Smooth muscle cell (in vitro differentiated cells): ENCODE measurements around the gene CCL14. TPM values are rescaled to one million over a fixed set of nuclear protein-coding genes. Genes with fewer than 3 reads are reported as not detected.

ENCODE experiments used
- DNase-seq: peaks from one replicate; lab custom pipeline; 2025; ENCODE audit not compliant: unreplicated experiment; lab: John Stamatoyannopoulos, UW
- H2AFZ ChIP-seq: fragments of 200-600 bp; sonication (generic); 2 replicates; pipeline ENCODE4 v1.6.0; 2016; ENCODE audit warnings: antibody characterized with exemption, low read depth, mild to moderate bottlenecking
- H3F3A ChIP-seq: fragments of 200-600 bp; sonication (generic); 2 replicates; pipeline ENCODE4 v1.6.0; 2017; ENCODE audit warnings: antibody characterized with exemption, low read depth
- H3K27ac ChIP-seq: fragments of 200-600 bp; sonication (generic); 2 replicates; pipeline ENCODE4 v1.5.1; 2016; ENCODE audit warnings: low read depth, mild to moderate bottlenecking
- H3K27me3 ChIP-seq: fragments of 200-600 bp; sonication (generic); 2 replicates; pipeline ENCODE4 v1.6.1; 2016; ENCODE audit warnings: low read depth, mild to moderate bottlenecking
- H3K36me3 ChIP-seq: fragments of 200-600 bp; sonication (generic); 2 replicates; pipeline ENCODE4 v1.5.1; 2016; ENCODE audit warnings: low read depth
- H3K4me1 ChIP-seq: fragments of 200-600 bp; sonication (generic); 2 replicates; pipeline ENCODE4 v1.5.1; 2016; ENCODE audit warnings: low read depth
- H3K4me2 ChIP-seq: fragments of 200-600 bp; sonication (generic); 2 replicates; pipeline ENCODE4 v1.6.0; 2016; ENCODE audit warnings: mild to moderate bottlenecking
- H3K4me3 ChIP-seq: fragments of 200-600 bp; sonication (generic); 2 replicates; pipeline ENCODE4 v1.5.1; 2016; ENCODE audit warnings: mild to moderate bottlenecking
- H3K79me2 ChIP-seq: fragments of 200-600 bp; sonication (generic); 2 replicates; pipeline ENCODE4 v1.6.0; 2016; ENCODE audit warnings: low read depth, mild to moderate bottlenecking
- H3K9ac ChIP-seq: fragments of 200-600 bp; sonication (generic); 2 replicates; pipeline ENCODE4 v1.6.0; 2016; ENCODE audit warnings: low read depth
- H3K9me3 ChIP-seq: fragments of 200-600 bp; sonication (generic); replicated peaks from 2 replicates; pipeline ENCODE4 v1.5.1; 2016; ENCODE audit warnings: low read depth
- H4K20me1 ChIP-seq: fragments of 200-600 bp; sonication (generic); 2 replicates; pipeline ENCODE4 v1.6.0; 2016; ENCODE audit warnings: low read depth
- WGBS: methylation state at CpG from one replicate; pipeline ENCODE4 v1.1.7; 2016; ENCODE audit warnings: low lambda C conversion rate; 5-methylcytosine and 5-hydroxymethylcytosine counted together
- polyA plus RNA-seq: library from polyadenylated mRNA; unstranded; fragments of >200 nt; fragmentation: Nextera tagmentation; extraction: Ambion mirVana; gene quantifications from 2 replicates; pipeline ENCODE4 v1.2.1, GENCODE V29; 2016
- total RNA-seq: library from RNA; depleted of rRNA; stranded (reverse); fragments of >200 nt; gene quantifications from 2 replicates; pipeline ENCODE4 v1.2.3, GENCODE V29; 2014
- TF ChIP-seq, protein P1 (sequence below): fragments of 200-600 bp; sonication (generic); IDR thresholded peaks from 2 replicates; pipeline ENCODE4 v1.5.1; 2017; ENCODE audit warnings: borderline replicate concordance, mild to moderate bottlenecking, antibody characterized with exemption; ENCODE audit not compliant: insufficient read depth, poor library complexity, severe bottlenecking

The CCL14 gene
- total and polyA plus RNA-seq, 2 experiments from 2014 or later: not detected

DNA sequence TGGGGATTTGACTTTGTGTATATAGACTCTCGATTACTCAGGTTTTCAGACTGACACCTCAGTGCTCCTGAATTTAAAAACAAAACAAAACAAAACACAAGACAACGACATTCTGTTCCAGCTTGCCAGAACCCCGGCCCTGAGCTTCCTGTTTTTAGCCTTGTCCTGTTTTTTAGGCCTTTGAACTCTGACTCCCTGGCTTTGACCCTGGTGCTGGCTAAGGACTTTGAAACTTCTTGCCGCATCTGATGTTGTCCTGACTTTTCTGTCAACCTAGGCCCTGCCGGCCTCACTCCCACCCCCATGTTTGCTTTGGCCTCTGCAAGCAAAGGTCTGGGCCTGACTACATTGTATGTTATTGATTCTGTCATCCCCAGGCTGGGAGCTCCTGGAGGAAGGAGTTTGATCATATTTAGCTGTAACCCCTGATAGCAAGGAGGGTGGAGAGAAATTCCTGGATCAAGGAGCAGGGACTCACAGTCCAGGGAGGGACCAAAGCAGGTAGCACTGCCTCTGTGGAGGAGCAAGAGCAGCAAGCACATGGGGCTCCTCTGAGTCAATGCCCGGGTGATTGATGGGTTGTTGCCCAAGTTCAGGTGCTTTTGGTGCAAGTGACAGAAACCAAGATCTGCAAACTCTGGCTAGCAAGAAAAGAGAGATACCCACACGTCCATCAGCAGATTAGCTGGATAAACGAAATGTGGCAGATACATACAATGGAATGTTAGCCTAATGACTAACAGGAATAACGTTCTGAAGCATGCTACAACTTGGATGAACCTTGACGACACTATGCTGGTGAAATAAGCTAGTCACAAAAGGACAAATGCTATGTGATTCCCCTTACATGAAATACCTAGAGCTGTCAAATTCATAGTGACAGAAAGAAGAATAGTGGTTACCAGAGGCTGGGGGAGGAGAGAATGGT lies 12.9 kb downstream of the CCL14 start:
- no peaks in the 10 kb centered on the region for H3K4me1 ChIP-seq
- no peak overlapping the region for H3K4me3 ChIP-seq
- H3K27ac ChIP-seq: no peak overlapping the region
- no peaks in the 10 kb centered on the region for H3F3A ChIP-seq
- no peaks in the 10 kb centered on the region for H3K79me2 ChIP-seq
- no peak for DNase-seq
- no peak overlapping the region for H3K9ac ChIP-seq
- peaks cover 7% of the 10 kb centered on the region for H3K27me3 ChIP-seq
- H3K36me3 ChIP-seq: no peaks in the 10 kb centered on the region
- no peak overlapping the region for H3K4me2 ChIP-seq
- TF ChIP-seq, protein P1, sequence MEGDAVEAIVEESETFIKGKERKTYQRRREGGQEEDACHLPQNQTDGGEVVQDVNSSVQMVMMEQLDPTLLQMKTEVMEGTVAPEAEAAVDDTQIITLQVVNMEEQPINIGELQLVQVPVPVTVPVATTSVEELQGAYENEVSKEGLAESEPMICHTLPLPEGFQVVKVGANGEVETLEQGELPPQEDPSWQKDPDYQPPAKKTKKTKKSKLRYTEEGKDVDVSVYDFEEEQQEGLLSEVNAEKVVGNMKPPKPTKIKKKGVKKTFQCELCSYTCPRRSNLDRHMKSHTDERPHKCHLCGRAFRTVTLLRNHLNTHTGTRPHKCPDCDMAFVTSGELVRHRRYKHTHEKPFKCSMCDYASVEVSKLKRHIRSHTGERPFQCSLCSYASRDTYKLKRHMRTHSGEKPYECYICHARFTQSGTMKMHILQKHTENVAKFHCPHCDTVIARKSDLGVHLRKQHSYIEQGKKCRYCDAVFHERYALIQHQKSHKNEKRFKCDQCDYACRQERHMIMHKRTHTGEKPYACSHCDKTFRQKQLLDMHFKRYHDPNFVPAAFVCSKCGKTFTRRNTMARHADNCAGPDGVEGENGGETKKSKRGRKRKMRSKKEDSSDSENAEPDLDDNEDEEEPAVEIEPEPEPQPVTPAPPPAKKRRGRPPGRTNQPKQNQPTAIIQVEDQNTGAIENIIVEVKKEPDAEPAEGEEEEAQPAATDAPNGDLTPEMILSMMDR: no peak
- WGBS: 54% methylated on average over 10 of the region's 10 CpGs
- H2AFZ ChIP-seq: no peak overlapping the region
- no peaks in the 10 kb centered on the region for H3K9me3 ChIP-seq
- no peaks in the 10 kb centered on the region for H4K20me1 ChIP-seq

DNA sequence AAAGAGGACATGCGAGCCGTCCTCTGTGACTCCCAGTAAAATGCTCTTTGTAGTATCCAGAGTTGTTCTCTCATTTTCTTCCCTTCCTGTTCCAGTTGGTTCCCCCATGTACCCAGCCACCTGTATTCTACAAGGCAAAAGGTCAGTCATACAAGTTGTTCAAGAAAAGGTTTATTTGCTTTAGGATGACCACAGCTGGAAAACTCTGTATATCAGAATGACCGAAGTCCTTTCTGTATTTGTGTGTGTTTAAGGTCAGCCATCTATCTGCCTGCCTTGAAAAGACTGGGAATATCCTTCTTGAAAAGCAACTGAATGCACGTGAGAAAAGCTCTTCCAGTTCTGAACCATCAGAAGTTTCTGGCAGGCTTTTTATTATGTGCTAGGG lies 13.6 kb downstream of the CCL14 start:
- Histone ChIP-seq H3K4me1 (no peaks in the 10 kb centered on the region), H3F3A (no peaks in the 10 kb centered on the region), H2AFZ (no peak overlapping the region), H3K9ac (no peak overlapping the region), H3K4me3 (no peak overlapping the region), H4K20me1 (no peaks in the 10 kb centered on the region), H3K9me3 (no peaks in the 10 kb centered on the region), H3K4me2 (no peak overlapping the region), H3K27me3 (peaks cover 7% of the 10 kb centered on the region), H3K27ac (no peak overlapping the region), H3K79me2 (no peaks in the 10 kb centered on the region), H3K36me3 (no peaks in the 10 kb centered on the region)
- 88% methylated on average over 4 of the region's 4 CpGs for WGBS
- TF ChIP-seq, protein P1: no peak
- DNase-seq: no peak

DNA sequence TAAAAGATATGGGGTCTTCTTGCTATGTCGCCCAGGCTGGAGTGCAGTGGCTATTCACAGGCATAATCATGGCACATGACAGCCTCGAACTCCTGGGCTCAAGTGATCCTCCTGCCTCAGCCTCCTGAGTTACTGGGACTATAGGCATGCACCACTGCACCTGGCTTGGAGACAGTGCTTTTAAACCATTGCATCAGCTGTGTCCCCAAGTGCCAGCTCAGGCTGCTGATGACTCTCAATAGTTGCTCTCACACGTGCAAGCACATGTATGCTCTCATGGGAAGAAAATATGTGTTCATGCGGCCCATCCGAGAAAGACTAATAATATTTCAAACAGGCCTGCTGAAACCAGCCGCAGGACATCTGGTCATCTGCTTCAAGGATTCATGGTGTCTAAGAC lies 14.0 kb downstream of the CCL14 start:
- Histone ChIP-seq H3K4me1 (no peaks in the 10 kb centered on the region), H3K27ac (no peak overlapping the region), H3K36me3 (no peaks in the 10 kb centered on the region), H3K27me3 (peaks cover 7% of the 10 kb centered on the region), H3K4me2 (no peak overlapping the region), H3K9me3 (no peaks in the 10 kb centered on the region), H3K4me3 (no peak overlapping the region), H4K20me1 (no peaks in the 10 kb centered on the region), H3K79me2 (no peaks in the 10 kb centered on the region), H3K9ac (no peak overlapping the region), H3F3A (no peaks in the 10 kb centered on the region), H2AFZ (no peak overlapping the region)
- DNase-seq: no peak
- WGBS: 67% methylated on average over 6 of the region's 6 CpGs
- TF ChIP-seq, protein P1: no peak
